B cell (primary cell): Measurements from ENCODE around the gene PIK3R1. TPM values are rescaled to one million over a fixed set of nuclear protein-coding genes. Genes with fewer than 3 reads are reported as not detected.
A peak's percentile ranks its signal among the peaks of the same experiment; 100 is the strongest.

ENCODE experiments used
- ATAC-seq: fragments of 200-7000 bp; cut with Tn5 transposase; one replicate; pipeline ENCODE4 v1.10.0; 2021; ENCODE audit warnings: low read depth, mild to moderate bottlenecking, moderate number of reproducible peaks, moderate library complexity
- CTCF ChIA-PET: fragments of 350-600 bp; sonication (Branson Sonifier 250); formaldehyde crosslinking; loops from one replicate; lab custom pipeline; 2021; ENCODE audit warnings: antibody characterized with exemption, inconsistent platforms; lab: Charles Lee
- POLR2A ChIA-PET: fragments of 350-600 bp; sonication (Branson Sonifier 250); formaldehyde crosslinking; loops from one replicate; lab custom pipeline; 2021; ENCODE audit warnings: antibody characterized with exemption; lab: Charles Lee
- DNase-seq: peaks from one replicate; pipeline ENCODE4 v3.0.0; 2013
- H2AFZ ChIP-seq: 2 replicates; pipeline ENCODE4 v1.6.1; 2012; ENCODE audit warnings: mild to moderate bottlenecking, low read depth, low read length; ENCODE audit not compliant: insufficient read depth, poor library complexity, severe bottlenecking
- H3K27ac ChIP-seq, 2 donors: 1 replicate in 1 of 2; 2 replicates in 1 of 2; pipeline ENCODE4 v1.5.1; 2012 to 2013; ENCODE audit warnings: low read length in 2 of 2, mild to moderate bottlenecking in 2 of 2, moderate library complexity in 1 of 2
- H3K27me3 ChIP-seq, 4 experiments: fragments of 200-600 bp in 1 of 4; sonication (generic) in 1 of 4; replicated peaks in 1 of 4; 1 replicate in 2 of 4; 2 replicates in 2 of 4; pipeline versions ENCODE4 v1.6.1 to v1.7.0; 2013 to 2016; ENCODE audit warnings: low read length in 3 of 4, mild to moderate bottlenecking in 2 of 4, mixed read lengths in 1 of 4, moderate library complexity in 1 of 4; ENCODE audit not compliant: insufficient read depth in 4 of 4, control insufficient read depth in 3 of 4; ENCODE audit errors: control extremely low read depth in 1 of 4
- H3K36me3 ChIP-seq, 2 experiments: replicated peaks in 1 of 2; 1 replicate in 1 of 2; 2 replicates in 1 of 2; pipeline versions ENCODE4 v1.6.1 to v1.7.1; 2013; ENCODE audit warnings: low read length in 1 of 2; ENCODE audit not compliant: insufficient read depth in 2 of 2, control insufficient read depth in 1 of 2; ENCODE audit errors: control extremely low read depth in 1 of 2, extremely low read depth in 1 of 2
- H3K4me1 ChIP-seq, 2 donors: fragments of 200-600 bp in 1 of 2; sonication (generic) in 1 of 2; 1 replicate in 1 of 2; 2 replicates in 1 of 2; pipeline versions ENCODE4 v1.5.1 to v1.6.1; 2013 to 2017; ENCODE audit warnings: low read length in 2 of 2; ENCODE audit not compliant: control insufficient read depth in 2 of 2, insufficient read depth in 2 of 2
- H3K4me2 ChIP-seq: replicated peaks from 2 replicates; pipeline ENCODE3; 2012; ENCODE audit warnings: mild to moderate bottlenecking, low read depth, low read length; ENCODE audit not compliant: poor library complexity, severe bottlenecking
- H3K4me3 ChIP-seq, 5 experiments: fragments of 200-600 bp in 1 of 5; sonication (generic) in 1 of 5; 1 replicate in 3 of 5; 2 replicates in 2 of 5; pipeline versions ENCODE4 v1.5.1 to v1.7.0; 2011 to 2016; ENCODE audit warnings: low read length in 4 of 5, mild to moderate bottlenecking in 4 of 5, low read depth in 2 of 5, control low read depth in 1 of 5, moderate library complexity in 1 of 5; ENCODE audit not compliant: insufficient read depth in 1 of 5; ENCODE audit errors: control extremely low read depth in 1 of 5, extremely low read depth in 1 of 5
- H3K79me2 ChIP-seq: fragments of 200-600 bp; sonication (generic); one replicate; pipeline ENCODE4 v1.6.0; 2016; ENCODE audit warnings: low read length; ENCODE audit not compliant: control insufficient read depth, insufficient read depth
- H3K9ac ChIP-seq: fragments of 200-600 bp; sonication (generic); 2 replicates; pipeline ENCODE4 v1.6.1; 2017; ENCODE audit warnings: mild to moderate bottlenecking, low read length, moderate library complexity
- H3K9me3 ChIP-seq, 3 donors: one replicate each; pipeline versions ENCODE4 v1.6.1 to v1.7.1; 2013; ENCODE audit warnings: low read length in 2 of 3; ENCODE audit not compliant: control insufficient read depth in 2 of 3, insufficient read depth in 1 of 3; ENCODE audit errors: control extremely low read depth in 1 of 3
- H4K20me1 ChIP-seq: 2 replicates; pipeline ENCODE4 v1.6.0; 2012; ENCODE audit warnings: mild to moderate bottlenecking, low read length; ENCODE audit not compliant: insufficient read depth, control insufficient read depth, poor library complexity, severe bottlenecking
- H3K27ac Mint-ChIP-seq: one replicate; pipeline ENCODE4 v1.8.0; 2021; ENCODE audit warnings: mixed read lengths
- H3K27me3 Mint-ChIP-seq: one replicate; pipeline ENCODE4 v1.8.0; 2021; ENCODE audit warnings: mixed read lengths
- H3K4me1 Mint-ChIP-seq: one replicate; pipeline ENCODE4 v1.8.0; 2021; ENCODE audit warnings: mixed read lengths
- H3K4me3 Mint-ChIP-seq: one replicate; pipeline ENCODE4 v1.8.0; 2021; ENCODE audit warnings: mixed read lengths
- H3K9me3 Mint-ChIP-seq: one replicate; pipeline ENCODE4 v1.8.0; 2022; ENCODE audit warnings: mixed read lengths; ENCODE audit not compliant: insufficient read depth
- CTCF ChIP-seq: fragments of 200-600 bp; IDR thresholded peaks from one replicate; pipeline ENCODE4 v1.8.0; 2022; ENCODE audit warnings: antibody characterized with exemption, mild to moderate bottlenecking
- EZH2 ChIP-seq: IDR thresholded peaks from 2 replicates; pipeline ENCODE4 v1.6.1; 2012; ENCODE audit warnings: borderline replicate concordance, low read depth, mild to moderate bottlenecking, moderate library complexity, low read length; ENCODE audit not compliant: insufficient read depth, poor library complexity, severe bottlenecking
- WGBS: methylation state at CpG from one replicate; pipeline ENCODE4 v1.1.5; 2013; ENCODE audit warnings: missing lambda C conversion rate; ENCODE audit not compliant: insufficient coverage; 5-methylcytosine and 5-hydroxymethylcytosine counted together
- intact Hi-C: fragments of 100-400 bp; cut with micrococcal nuclease; formaldehyde crosslinking; loops from one replicate; pipeline ENCODE4 v1.10.0; 2022
- polyA plus RNA-seq: library from polyadenylated mRNA; depleted of rRNA; stranded (reverse); fragments of >200 nt; gene quantifications from 2 replicates; pipeline ENCODE4 v1.2.3, GENCODE V29; 2012
- total RNA-seq, 2 donors: library from RNA; stranded (reverse); fragments of 120-200 nt in 1 of 2; gene quantifications; 1 replicate in 1 of 2; 2 replicates in 1 of 2; pipeline versions ENCODE4 v1.2.3 to v1.2.4, GENCODE V29; 2013 to 2022

Gene PIK3R1
- total and polyA plus RNA-seq, 2 donors (not counting 1 experiment from before 2014, with no cell fraction given), result 5.6 to 63.8 TPM

- DNase-seq, result peak; percentile 52
- ChIA-PET CTCF (interaction anchor here (1.0 kb wide), 1 partner anchor 32 kb away, joined by 3 read pairs; no protein-coding TSS in a partner anchor), POLR2A (no interaction called here)
- peak overlapping the region; percentile 36 for H3K4me2 ChIP-seq
- peak; percentile 81 for ATAC-seq
- no peaks in the 10 kb centered on the region for H3K79me2 ChIP-seq
- no peak overlapping the region for H3K27ac ChIP-seq
- TF ChIP-seq EZH2 (no peak), CTCF (no peak)
- peak overlapping the region; percentile 58 for H2AFZ ChIP-seq
- no peak overlapping the region for H3K4me3 ChIP-seq
- intact Hi-C loops, result no loop called here
- H3K27me3 ChIP-seq, result no peaks in the 10 kb centered on the region
- no peaks in the 10 kb centered on the region for H3K36me3 ChIP-seq
- Mint-ChIP-seq H3K27me3 (peaks cover 3% of the 10 kb centered on the region), H3K27ac (no peak overlapping the region), H3K4me1 (peaks cover 12% of the 10 kb centered on the region), H3K4me3 (no peak overlapping the region), H3K9me3 (peaks cover 3% of the 10 kb centered on the region)
- no peak overlapping the region for H3K9ac ChIP-seq
- WGBS, result 12% methylated on average over 6 of the region's 6 CpGs
- peaks cover 0 to 5% (median 0%) of the 10 kb centered on the region in 3 donors for H3K9me3 ChIP-seq
- no peaks in the 10 kb centered on the region for H4K20me1 ChIP-seq
- H3K4me1 ChIP-seq, result peaks cover 8 to 9% of the 10 kb centered on the region in 2 donors
Observed at GRCh38 chr5:68315679-68316271, 100.2 kb downstream of the PIK3R1 start.

- intact Hi-C loops, result no loop called here
- POLR2A ChIA-PET, result no interaction called here
- no peak overlapping the region for H3K4me3 Mint-ChIP-seq
- ATAC-seq, result no peak
- H3K27ac Mint-ChIP-seq, result no peak overlapping the region
- no peak overlapping the region for H3K27ac ChIP-seq
- no peak overlapping the region for H3K4me3 ChIP-seq
- H3K9ac ChIP-seq, result no peak overlapping the region
- H3K4me1 ChIP-seq, result peaks cover 8 to 9% of the 10 kb centered on the region in 2 donors
- H3K4me2 ChIP-seq, result no peak overlapping the region
- H3K27me3 ChIP-seq, result no peaks in the 10 kb centered on the region
- peaks cover 3% of the 10 kb centered on the region for H3K9me3 Mint-ChIP-seq
- CTCF ChIA-PET, result no interaction called here
- peaks cover 3% of the 10 kb centered on the region for H3K27me3 Mint-ChIP-seq
- WGBS, result 94% methylated on average over 2 of the region's 3 CpGs
- no peaks in the 10 kb centered on the region for H3K36me3 ChIP-seq
- H3K4me1 Mint-ChIP-seq, result peaks cover 12% of the 10 kb centered on the region
- no peaks in the 10 kb centered on the region for H3K79me2 ChIP-seq
- no peak for DNase-seq
- H4K20me1 ChIP-seq, result no peaks in the 10 kb centered on the region
- H3K9me3 ChIP-seq, result peaks cover 0 to 5% (median 0%) of the 10 kb centered on the region in 3 donors
- TF ChIP-seq EZH2 (no peak), CTCF (no peak)
- no peak overlapping the region for H2AFZ ChIP-seq
Observed at GRCh38 chr5:68316469-68316868, 100.9 kb downstream of the PIK3R1 start.
